Fibroblast of skin of right quadriceps (primary cell): Measurements from ENCODE around the gene OR2T33.
"Not testable (repeated sequence)": the region's sequence is repeated elsewhere in the genome, so short reads cannot be mapped to it uniquely, and the experiment has no call there.

Experiments
- DNase-seq: peaks from one replicate; pipeline ENCODE4 v3.0.0-alpha.2; 2013

The OR2T33 gene

GRCh38 chr1:248277876-248278275 is at the start of gene OR2T33:
Gene OR2T33 (minus strand): TSS chr1:248277976. CDS start chr1:248273814, 4,162 bp downstream.
- no peak for DNase-seq

GRCh38 chr1:248324468-248324867 is 46.7 kb upstream of the OR2T33 start, which contains the start of gene OR2M7:
Gene OR2M7 (minus strand): TSS chr1:248324568. CDS start chr1:248324568, 0 bp downstream.
- DNase-seq = no peak

- no peak for DNase-seq
Measured at GRCh38 chr1:248316796-248317195, 39.0 kb upstream of the OR2T33 start.

- DNase-seq = not testable (repeated sequence)
Measured at GRCh38 chr1:248306740-248307139, 29.0 kb upstream of the OR2T33 start.

GRCh38 chr1:248306103-248306502 is 28.3 kb upstream of the OR2T33 start:
- no peak for DNase-seq

- not testable (repeated sequence) for DNase-seq
Measured at GRCh38 chr1:248305672-248306071, 27.9 kb upstream of the OR2T33 start.

GRCh38 chr1:248303324-248303723 is 25.5 kb upstream of the OR2T33 start, which contains the start of gene OR2T12:
Gene OR2T12 (minus strand): TSS chr1:248303424. CDS start chr1:248295578, 7,846 bp downstream.
- no peak for DNase-seq

- no peak for DNase-seq
Measured at GRCh38 chr1:248288391-248288790, 10.6 kb upstream of the OR2T33 start.

GRCh38 chr1:248273225-248273624 is 4.6 kb downstream of the OR2T33 start:
- not testable (repeated sequence) for DNase-seq

- no peak for DNase-seq
Measured at GRCh38 chr1:248268178-248268577, 9.6 kb downstream of the OR2T33 start.

GRCh38 chr1:248259309-248259708 is 18.5 kb downstream of the OR2T33 start:
- DNase-seq = not testable (repeated sequence)

GRCh38 chr1:248243204-248243603 is 34.6 kb downstream of the OR2T33 start:
- DNase-seq = no peak

GRCh38 chr1:248239478-248239877 is 38.3 kb downstream of the OR2T33 start:
- DNase-seq = no peak

- DNase-seq = no peak
Measured at GRCh38 chr1:248231117-248231516, 46.7 kb downstream of the OR2T33 start, which contains the start of gene OR2M4. Gene OR2M4 (plus strand): TSS chr1:248231417. CDS start chr1:248238929, 7,512 bp downstream.

GRCh38 chr1:248229360-248229908 is 48.3 kb downstream of the OR2T33 start:
- DNase-seq = no peak

GRCh38 chr1:248225537-248225936 is 52.2 kb downstream of the OR2T33 start:
- no peak for DNase-seq
